Neuronal stem cell (in vitro differentiated cells): ENCODE results near the gene IL1RAPL2.

Experiments used
- DNase-seq: peaks from one replicate; pipeline ENCODE4 v3.0.0-alpha.2; 2013; ENCODE audit warnings: low spot score
- H2AFZ ChIP-seq: one replicate; pipeline ENCODE4 v1.6.1; 2013; ENCODE audit warnings: mild to moderate bottlenecking, low read length, inconsistent platforms
- H2AK5ac ChIP-seq: 2 replicates; pipeline ENCODE4 v1.6.1; 2013; ENCODE audit warnings: low read depth, mild to moderate bottlenecking, inconsistent platforms, low read length, moderate library complexity, mixed read lengths
- H2BK120ac ChIP-seq: 2 replicates; pipeline ENCODE4 v1.6.1; 2013; ENCODE audit warnings: low read depth, mild to moderate bottlenecking, inconsistent platforms, low read length, moderate library complexity, mixed read lengths
- H2BK12ac ChIP-seq: one replicate; pipeline ENCODE4 v1.6.1; 2013; ENCODE audit warnings: low read length, inconsistent platforms
- H2BK15ac ChIP-seq: 2 replicates; pipeline ENCODE4 v1.6.1; 2013; ENCODE audit warnings: mild to moderate bottlenecking, low read length, inconsistent platforms, mixed read lengths
- H2BK5ac ChIP-seq: one replicate; pipeline ENCODE4 v1.6.1; 2013; ENCODE audit warnings: inconsistent platforms, mild to moderate bottlenecking, low read length, moderate library complexity
- H3K14ac ChIP-seq: one replicate; pipeline ENCODE4 v1.6.1; 2013; ENCODE audit warnings: low read length, inconsistent platforms
- H3K18ac ChIP-seq: 2 replicates; pipeline ENCODE4 v1.6.1; 2013; ENCODE audit warnings: low read length, inconsistent platforms
- H3K23ac ChIP-seq: 2 replicates; pipeline ENCODE4 v1.6.1; 2013; ENCODE audit warnings: low read depth, mild to moderate bottlenecking, mixed read lengths, low read length, inconsistent platforms; ENCODE audit not compliant: poor library complexity
- H3K27ac ChIP-seq: replicated peaks from 3 replicates; pipeline ENCODE4 v1.5.1; 2013; ENCODE audit warnings: low read length, inconsistent platforms
- H3K27me3 ChIP-seq, 3 experiments: 2 replicates each; pipeline ENCODE4 v1.6.1; 2013; ENCODE audit warnings: low read length in 3 of 3, mild to moderate bottlenecking in 2 of 3, inconsistent platforms in 1 of 3, low read depth in 1 of 3, mixed read lengths in 1 of 3, moderate library complexity in 1 of 3; ENCODE audit not compliant: control insufficient read depth in 3 of 3, insufficient read depth in 3 of 3
- H3K36me3 ChIP-seq, 2 donors: replicated peaks in 1 of 2; 2 replicates each; pipeline ENCODE4 v1.6.1; 2013; ENCODE audit warnings: low read length in 2 of 2; ENCODE audit not compliant: control insufficient read depth in 2 of 2, insufficient read depth in 2 of 2
- H3K4ac ChIP-seq: 2 replicates; pipeline ENCODE4 v1.6.1; 2013; ENCODE audit warnings: inconsistent platforms, mild to moderate bottlenecking, low read length, moderate library complexity
- H3K4me1 ChIP-seq, 2 donors: 1 replicate in 1 of 2; 2 replicates in 1 of 2; pipeline ENCODE4 v1.6.1; 2013; ENCODE audit warnings: low read length in 2 of 2, low read depth in 1 of 2; ENCODE audit not compliant: control insufficient read depth in 2 of 2, insufficient read depth in 1 of 2
- H3K4me2 ChIP-seq: one replicate; pipeline ENCODE4 v1.6.1; 2013; ENCODE audit warnings: mild to moderate bottlenecking, low read length, inconsistent platforms; ENCODE audit not compliant: insufficient read depth, poor library complexity, severe bottlenecking
- H3K4me3 ChIP-seq, 2 donors: 2 replicates each; pipeline ENCODE4 v1.5.1; 2013; ENCODE audit warnings: low read length in 2 of 2, mild to moderate bottlenecking in 2 of 2, inconsistent platforms in 1 of 2, moderate library complexity in 1 of 2
- H3K79me1 ChIP-seq: one replicate; pipeline ENCODE4 v1.6.1; 2013; ENCODE audit warnings: low read depth, mild to moderate bottlenecking, inconsistent platforms, low read length, moderate library complexity
- H3K9ac ChIP-seq: one replicate; pipeline ENCODE4 v1.6.1; 2013; ENCODE audit warnings: mild to moderate bottlenecking, low read depth, low read length, inconsistent platforms; ENCODE audit not compliant: poor library complexity
- H3K9me3 ChIP-seq, 2 donors: replicated peaks in 1 of 2; 2 replicates each; pipeline versions ENCODE3 to v1.6.1; 2013; ENCODE audit warnings: low read length in 2 of 2, mild to moderate bottlenecking in 2 of 2, inconsistent platforms in 1 of 2, low read depth in 1 of 2, mixed read lengths in 1 of 2, moderate library complexity in 1 of 2; ENCODE audit not compliant: control insufficient read depth in 2 of 2, insufficient read depth in 1 of 2
- H4K8ac ChIP-seq: one replicate; pipeline ENCODE4 v1.6.1; 2013; ENCODE audit warnings: low read depth, mild to moderate bottlenecking, inconsistent platforms, low read length, moderate library complexity
- H4K91ac ChIP-seq: one replicate; pipeline ENCODE4 v1.6.1; 2013; ENCODE audit warnings: low read length, low read depth, mild to moderate bottlenecking, inconsistent platforms; ENCODE audit not compliant: poor library complexity
- WGBS, 2 donors: extraction: QIAGEN DNeasy Blood & Tissue Kit; methylation state at CpG; one replicate each; pipeline ENCODE4 v1.1.7; 2013; ENCODE audit warnings: missing lambda C conversion rate in 2 of 2, mixed read lengths in 1 of 2; ENCODE audit not compliant: insufficient read length in 2 of 2, insufficient replicate concordance in 1 of 2; ENCODE audit errors: extremely low coverage in 2 of 2; 5-methylcytosine and 5-hydroxymethylcytosine counted together

IL1RAPL2 gene

DNA sequence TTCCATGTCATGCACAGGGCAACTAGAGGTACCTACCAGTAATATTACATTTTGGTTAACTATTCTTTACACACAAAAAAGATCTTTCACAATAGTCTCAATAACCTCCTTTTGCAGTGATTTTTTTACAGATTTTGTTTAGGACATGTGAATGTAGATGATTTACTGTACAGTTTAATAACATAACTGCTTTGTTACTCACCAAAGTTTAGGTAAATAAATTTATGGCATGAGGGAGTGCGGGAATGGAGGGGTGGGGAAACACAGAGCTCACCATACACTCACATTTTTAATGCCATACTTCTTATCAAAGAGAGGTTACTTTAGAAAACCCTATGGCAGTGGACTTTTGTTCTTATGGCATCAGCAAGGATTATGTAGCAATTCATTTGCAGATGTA, 747.6 kb downstream of the IL1RAPL2 start:
- Histone ChIP-seq H2AK5ac (no peak overlapping the region), H3K79me1 (no peaks in the 10 kb centered on the region), H3K27me3 (no peaks in the 10 kb centered on the region), H4K91ac (no peak overlapping the region), H2BK120ac (no peak overlapping the region), H3K4ac (no peak overlapping the region), H2BK5ac (no peak overlapping the region), H3K27ac (no peak overlapping the region), H2BK12ac (no peak overlapping the region), H3K4me3 (no peak overlapping the region), H2BK15ac (no peak overlapping the region), H3K4me2 (no peak overlapping the region), H2AFZ (no peak overlapping the region), H3K4me1 (no peaks in the 10 kb centered on the region), H3K18ac (no peak overlapping the region), H3K23ac (no peak overlapping the region), H3K9me3 (no peaks in the 10 kb centered on the region), H3K36me3 (no peaks in the 10 kb centered on the region), H3K14ac (no peak overlapping the region), H4K8ac (no peak overlapping the region), H3K9ac (no peak overlapping the region)
- no CpG with 5 or more reads among the region's 1 CpG for WGBS, 2 donors
- DNase-seq: no peak

DNA sequence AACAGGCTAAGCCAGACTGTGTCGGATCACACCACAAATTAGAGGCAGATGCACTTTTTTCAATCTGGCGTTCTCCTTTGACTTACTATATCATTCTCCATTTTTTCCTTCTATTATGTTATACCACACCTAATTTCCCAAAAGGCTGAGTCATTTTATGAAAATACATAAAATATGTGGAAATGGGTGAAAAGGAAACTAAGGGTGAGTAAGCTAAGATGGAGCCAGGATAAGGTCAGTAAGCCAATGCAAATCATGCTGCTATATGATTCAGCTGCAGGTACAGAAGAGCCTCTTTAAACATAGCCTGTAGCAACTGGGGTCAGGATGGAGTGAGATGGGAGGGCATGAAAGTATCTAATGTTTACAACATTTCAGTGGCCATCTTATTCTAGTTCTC, 748.5 kb downstream of the IL1RAPL2 start:
- H3K79me1 ChIP-seq: no peaks in the 10 kb centered on the region
- WGBS, 2 donors: no CpG with 5 or more reads among the region's 2 CpGs
- no peak overlapping the region for H3K9ac ChIP-seq
- H4K8ac ChIP-seq: no peak overlapping the region
- no peak overlapping the region for H2BK5ac ChIP-seq
- H3K23ac ChIP-seq: no peak overlapping the region
- H3K14ac ChIP-seq: no peak overlapping the region
- H3K36me3 ChIP-seq: no peaks in the 10 kb centered on the region
- H3K4me2 ChIP-seq: no peak overlapping the region
- no peak overlapping the region for H3K18ac ChIP-seq
- H3K4me3 ChIP-seq: no peak overlapping the region
- H3K4me1 ChIP-seq: no peaks in the 10 kb centered on the region
- H3K27me3 ChIP-seq: no peaks in the 10 kb centered on the region
- H4K91ac ChIP-seq: no peak overlapping the region
- DNase-seq: no peak
- H2BK15ac ChIP-seq: no peak overlapping the region
- no peak overlapping the region for H3K27ac ChIP-seq
- no peak overlapping the region for H2AFZ ChIP-seq
- H2AK5ac ChIP-seq: no peak overlapping the region
- H3K4ac ChIP-seq: no peak overlapping the region
- H3K9me3 ChIP-seq: no peaks in the 10 kb centered on the region
- H2BK120ac ChIP-seq: no peak overlapping the region
- H2BK12ac ChIP-seq: no peak overlapping the region

DNA sequence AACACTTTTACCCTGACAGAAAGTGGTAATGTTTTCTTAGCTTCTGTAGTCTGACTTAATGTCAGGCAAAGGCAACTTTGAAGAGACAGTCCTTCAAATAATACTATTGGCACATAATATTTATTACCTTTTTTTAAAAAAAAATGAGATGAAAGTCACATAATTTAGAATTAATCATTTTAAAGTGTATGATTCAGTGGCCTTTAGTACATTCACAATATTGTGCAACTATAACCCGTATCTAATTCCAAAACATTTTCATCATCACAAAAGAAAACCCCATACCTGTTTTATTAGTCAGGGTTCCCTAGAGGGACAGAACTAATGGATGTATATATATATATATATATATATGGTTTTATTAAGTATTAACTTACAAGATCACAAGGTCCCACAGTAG, 749.2 kb downstream of the IL1RAPL2 start:
- Histone ChIP-seq H3K23ac (no peak overlapping the region), H3K9me3 (no peaks in the 10 kb centered on the region), H3K79me1 (no peaks in the 10 kb centered on the region), H3K4me3 (no peak overlapping the region), H3K27ac (no peak overlapping the region), H3K27me3 (no peaks in the 10 kb centered on the region), H3K4me1 (no peaks in the 10 kb centered on the region), H3K9ac (no peak overlapping the region), H2BK5ac (no peak overlapping the region), H3K4me2 (no peak overlapping the region), H3K4ac (no peak overlapping the region), H3K14ac (no peak overlapping the region), H2BK15ac (no peak overlapping the region), H4K91ac (no peak overlapping the region), H2AK5ac (no peak overlapping the region), H3K36me3 (no peaks in the 10 kb centered on the region), H4K8ac (no peak overlapping the region), H3K18ac (no peak overlapping the region), H2AFZ (no peak overlapping the region), H2BK12ac (no peak overlapping the region), H2BK120ac (no peak overlapping the region)
- WGBS, 2 donors: no CpG with 5 or more reads among the region's 1 CpG
- no peak for DNase-seq

DNA sequence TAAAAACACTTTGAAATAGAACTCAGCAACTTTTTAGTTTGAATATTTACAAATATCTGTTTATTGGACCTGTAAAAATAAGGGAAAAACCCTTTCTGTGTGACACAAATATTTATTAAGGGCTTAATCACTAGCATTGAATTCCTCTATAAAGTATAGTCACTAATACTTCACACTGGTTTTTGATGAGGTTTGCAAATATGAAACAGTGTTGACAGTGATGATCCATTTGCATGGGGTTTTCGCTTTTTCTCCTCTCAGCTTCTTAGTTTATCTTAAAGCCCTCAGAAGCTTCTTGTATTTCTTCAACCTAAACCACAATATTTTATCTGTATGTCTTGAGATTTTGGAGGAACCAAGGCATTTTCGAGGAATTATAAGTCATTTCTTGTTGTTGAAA, 751.1 kb downstream of the IL1RAPL2 start:
- no peak for DNase-seq
- H2BK120ac ChIP-seq: no peak overlapping the region
- H3K9ac ChIP-seq: no peak overlapping the region
- WGBS, 2 donors: no CpG with 5 or more reads among the region's 2 CpGs
- no peaks in the 10 kb centered on the region for H3K4me1 ChIP-seq
- no peak overlapping the region for H4K91ac ChIP-seq
- H3K18ac ChIP-seq: no peak overlapping the region
- H3K23ac ChIP-seq: no peak overlapping the region
- no peaks in the 10 kb centered on the region for H3K27me3 ChIP-seq
- no peaks in the 10 kb centered on the region for H3K9me3 ChIP-seq
- no peak overlapping the region for H3K4ac ChIP-seq
- H2BK5ac ChIP-seq: no peak overlapping the region
- no peak overlapping the region for H2AK5ac ChIP-seq
- no peak overlapping the region for H4K8ac ChIP-seq
- no peaks in the 10 kb centered on the region for H3K36me3 ChIP-seq
- no peak overlapping the region for H2BK15ac ChIP-seq
- no peak overlapping the region for H3K14ac ChIP-seq
- no peak overlapping the region for H3K4me2 ChIP-seq
- H2AFZ ChIP-seq: no peak overlapping the region
- H2BK12ac ChIP-seq: no peak overlapping the region
- H3K27ac ChIP-seq: no peak overlapping the region
- H3K4me3 ChIP-seq: no peak overlapping the region
- H3K79me1 ChIP-seq: no peaks in the 10 kb centered on the region
